GM12878 (cell line): ENCODE data around the gene EXO5.

Source experiments
- BCL11A ChIP-seq: IDR thresholded peaks from 2 replicates; pipeline ENCODE4 v1.6.1; 2011; ENCODE audit warnings: low read depth, low read length
- CTCF ChIP-seq, 3 experiments: IDR thresholded peaks in 2 of 3; conservative IDR thresholded peaks in 1 of 3; 2 replicates each; pipeline ENCODE4 v1.5.1; 2011; ENCODE audit warnings: low read depth in 3 of 3, low read length in 3 of 3, mild to moderate bottlenecking in 3 of 3, control low read depth in 2 of 3, moderate library complexity in 2 of 3, inconsistent platforms in 1 of 3, mixed read lengths in 1 of 3; ENCODE audit not compliant: control insufficient read depth in 2 of 3, insufficient read depth in 1 of 3; ENCODE audit errors: extremely low read depth in 1 of 3
- EP300 ChIP-seq, 2 experiments: fragments of 150-350 bp in 1 of 2; IDR thresholded peaks; 2 replicates each; pipeline ENCODE4 v1.6.1; 2011 to 2012; ENCODE audit warnings: low read depth in 2 of 2, low read length in 2 of 2, borderline replicate concordance in 1 of 2, improper control_type of control experiment in 1 of 2, inconsistent platforms in 1 of 2; ENCODE audit not compliant: control insufficient read depth in 1 of 2
- NR2C2 ChIP-seq: IDR thresholded peaks from 2 replicates; pipeline ENCODE4 v1.6.1; 2011; ENCODE audit warnings: borderline replicate concordance, low read depth; ENCODE audit not compliant: control insufficient read depth, insufficient read length

- TF ChIP-seq CTCF (IDR thresholded peaks at IDR 0.05 in 2 of 3, conservative IDR thresholded peaks at IDR 0.05 in 1 of 3; ENCODE audit: control insufficient read depth in 2 of 3, extremely low read depth in 1 of 3, insufficient read depth in 1 of 3, low read depth in 3 of 3, low read length in 3 of 3) (no peak), BCL11A (no peak), EP300 (IDR thresholded peaks at IDR 0.05; ENCODE audit: borderline replicate concordance in 1 of 2, control insufficient read depth in 1 of 2, low read depth in 2 of 2, low read length in 2 of 2) (no peak), NR2C2 (no peak)
Observed at GRCh38 chr1:40469327-40469726, 39.2 kb upstream of the EXO5 start.
